OCI-LY7 (cell line): ENCODE data around the gene UBAP2L. TPM values are rescaled to one million over a fixed set of nuclear protein-coding genes. Genes with fewer than 3 reads are reported as not detected.

Experiments
- BruUV-seq: library from RNA; stranded (reverse); fragments of 400-500 nt; replicated peaks from 2 replicates; lab custom pipeline; 2021; lab: Mats Ljungman, UMichigan
- CTCF ChIA-PET: fragments of 300-600 bp; sonication (Branson Sonifier 250); formaldehyde crosslinking; loops from one replicate; lab custom pipeline; 2022; ENCODE audit warnings: antibody characterized with exemption; ENCODE audit not compliant: unreplicated experiment; lab: Charles Lee
- POLR2A ChIA-PET: fragments of 300-600 bp; sonication (Branson Sonifier 250); formaldehyde crosslinking; loops from one replicate; lab custom pipeline; 2022; ENCODE audit warnings: antibody characterized with exemption; lab: Charles Lee
- DNase-seq: peaks from one replicate; pipeline ENCODE4 v3.0.0-alpha.2; 2015; ENCODE audit warnings: low spot score
- H2AFZ ChIP-seq: fragments of 200-600 bp; sonication (generic), shearing (Covaris generic); 2 replicates; pipeline ENCODE4 v1.6.1; 2014; ENCODE audit warnings: mild to moderate bottlenecking, antibody characterized with exemption, low read length, moderate library complexity
- H3K27ac ChIP-seq: fragments of 200-600 bp; sonication (generic); 2 replicates; pipeline ENCODE4 v1.5.1; 2014; ENCODE audit warnings: mixed run types, low read depth, mild to moderate bottlenecking, moderate library complexity, low read length, inconsistent platforms; ENCODE audit not compliant: poor library complexity, severe bottlenecking
- H3K36me3 ChIP-seq: fragments of 200-600 bp; sonication (generic); 2 replicates; pipeline ENCODE4 v1.6.1; 2014; ENCODE audit warnings: mild to moderate bottlenecking, antibody characterized with exemption, low read length, moderate library complexity, mixed read lengths; ENCODE audit not compliant: insufficient read depth
- H3K4me1 ChIP-seq: fragments of 200-600 bp; sonication (generic); 2 replicates; pipeline ENCODE4 v1.5.1; 2014; ENCODE audit warnings: mild to moderate bottlenecking, low read length; ENCODE audit not compliant: insufficient read depth, poor library complexity, severe bottlenecking
- H3K4me2 ChIP-seq: fragments of 200-600 bp; sonication (generic); 2 replicates; pipeline ENCODE4 v1.6.1; 2014; ENCODE audit warnings: mild to moderate bottlenecking, low read length
- H3K4me3 ChIP-seq: fragments of 200-600 bp; sonication (generic); 2 replicates; pipeline ENCODE4 v1.5.1; 2014; ENCODE audit warnings: mild to moderate bottlenecking, low read depth, low read length; ENCODE audit not compliant: poor library complexity, severe bottlenecking
- H3K79me2 ChIP-seq: fragments of 200-600 bp; sonication (generic); 2 replicates; pipeline ENCODE4 v1.6.1; 2016; ENCODE audit warnings: low read depth, mild to moderate bottlenecking, low read length, moderate library complexity, mixed read lengths; ENCODE audit not compliant: insufficient read depth
- H3K9me2 ChIP-seq: fragments of 200-600 bp; sonication (generic); 2 replicates; pipeline ENCODE4 v1.6.1; 2016; ENCODE audit warnings: mild to moderate bottlenecking, low read length, mixed read lengths; ENCODE audit not compliant: insufficient read depth
- H3K9me3 ChIP-seq: fragments of 200-600 bp; sonication (generic); 2 replicates; pipeline ENCODE4 v1.6.1; 2014; ENCODE audit warnings: mild to moderate bottlenecking, mixed run types, low read length, mixed read lengths
- H4K20me1 ChIP-seq: fragments of 200-600 bp; sonication (generic); 2 replicates; pipeline ENCODE4 v1.6.1; 2014; ENCODE audit warnings: mild to moderate bottlenecking, antibody characterized with exemption, low read length, moderate library complexity, mixed read lengths; ENCODE audit not compliant: insufficient read depth
- CTCF ChIP-seq: fragments of 200-600 bp; sonication (generic); conservative IDR thresholded peaks from 2 replicates; pipeline ENCODE4 v1.5.1; 2014; ENCODE audit warnings: mild to moderate bottlenecking, antibody characterized with exemption, low read length, moderate library complexity, mixed read lengths
- EZH2phosphoT487 ChIP-seq: fragments of 200-600 bp; sonication (generic); IDR thresholded peaks from 2 replicates; pipeline ENCODE4 v1.6.1; 2018; ENCODE audit warnings: low read depth, borderline replicate concordance, mild to moderate bottlenecking, mixed run types, antibody characterized with exemption, low read length, moderate library complexity, mixed read lengths
- intact Hi-C: fragments of 100-400 bp; cut with micrococcal nuclease; formaldehyde crosslinking; loops from one replicate; pipeline ENCODE4 v1.10.0; 2022; ENCODE audit not compliant: unreplicated experiment
- total RNA-seq, 2 experiments: library from RNA; depleted of rRNA in 1 of 2; stranded (reverse); fragments of >200 nt in 1 of 2; shearing (Covaris generic) in 1 of 2; gene quantifications; 2 replicates each; pipeline ENCODE4 v1.2.3, GENCODE V29; 2014 to 2022

Gene UBAP2L
- total RNA-seq, 2 experiments from 2014 or later, result 80.4 to 179 TPM

GRCh38 chr1:154222918-154223317, 2.2 kb downstream of the UBAP2L start:
- CTCF ChIA-PET, result interaction anchor here (1.1 kb wide), 1 partner anchor 49 kb away, joined by 3 read pairs; no protein-coding TSS in a partner anchor
- Histone ChIP-seq H3K27ac (no peak overlapping the region), H3K9me3 (peaks cover 7% of the 10 kb centered on the region; the same call in 1 of the 2 replicates), H2AFZ (no peak overlapping the region), H3K9me2 (no peaks in the 10 kb centered on the region), H3K4me3 (peak overlapping the region; percentile 96), H3K79me2 (peaks cover 94% of the 10 kb centered on the region), H3K4me2 (peak overlapping the region; percentile 90), H3K4me1 (peaks cover 37% of the 10 kb centered on the region), H4K20me1 (peaks cover 36% of the 10 kb centered on the region; the same call in 1 of the 2 replicates), H3K36me3 (peaks cover 84% of the 10 kb centered on the region)
- POLR2A ChIA-PET, result interaction anchor here (0.5 to 0.7 kb wide), 3 partner anchors 9 to 954 kb away, joined by 3 to 4 read pairs (median 3); no protein-coding TSS in a partner anchor
- BruUV-seq, result no TSS peak
- no peak for DNase-seq
- no peak for TF ChIP-seq EZH2phosphoT487
- no peak for TF ChIP-seq CTCF
- intact Hi-C loops, result no loop called here

- peaks cover 29% of the 10 kb centered on the region; the same call in 1 of the 2 replicates for H4K20me1 ChIP-seq
Observed at GRCh38 chr1:154223621-154224020, 2.9 kb downstream of the UBAP2L start.

More at GRCh38 chr1:154223621-154224020, 2.9 kb downstream of the UBAP2L start:
- TF ChIP-seq EZH2phosphoT487, result no peak
- no peak for TF ChIP-seq CTCF
- Histone ChIP-seq H2AFZ (no peak overlapping the region), H3K36me3 (peaks cover 84% of the 10 kb centered on the region), H3K4me1 (peaks cover 29% of the 10 kb centered on the region), H3K9me2 (no peaks in the 10 kb centered on the region), H3K4me3 (peak overlapping the region; percentile 96), H3K4me2 (peak overlapping the region; percentile 90), H3K27ac (no peak overlapping the region), H3K9me3 (peaks cover 7% of the 10 kb centered on the region; the same call in 1 of the 2 replicates), H3K79me2 (peaks cover 92% of the 10 kb centered on the region)
- ChIA-PET POLR2A (no interaction called here), CTCF (no interaction called here)
- BruUV-seq, result no TSS peak
- intact Hi-C loops, result no loop called here
- DNase-seq, result no peak
